GM10266 (cell line): ENCODE measurements around the gene DES.

Experiments used
- DNase-seq: peaks from one replicate; pipeline ENCODE4 v3.0.0; 2012; ENCODE audit errors: extremely low spot score
- CTCF ChIP-seq: IDR thresholded peaks from 2 replicates; pipeline ENCODE4 v1.5.1; 2012; ENCODE audit warnings: mild to moderate bottlenecking, low read depth; ENCODE audit not compliant: control insufficient read depth, insufficient read depth; ENCODE audit errors: missing control alignments

DES gene

GRCh38 chr2:219448776-219449341 is 30.7 kb downstream of the DES start:
- no peak for TF ChIP-seq CTCF
- no peak for DNase-seq

- no peak for TF ChIP-seq CTCF
- no peak for DNase-seq
Measured at GRCh38 chr2:219449609-219450008, 31.4 kb downstream of the DES start.

GRCh38 chr2:219451661-219452360 is 33.6 kb downstream of the DES start:
- no peak for TF ChIP-seq CTCF
- DNase-seq = no peak

GRCh38 chr2:219452361-219453317 is 34.5 kb downstream of the DES start:
- no peak for DNase-seq
- TF ChIP-seq CTCF = no peak

- TF ChIP-seq CTCF = no peak
- no peak for DNase-seq
Measured at GRCh38 chr2:219453671-219454590, 35.8 kb downstream of the DES start.

- TF ChIP-seq CTCF = no peak
Measured at GRCh38 chr2:219455581-219455980, 37.4 kb downstream of the DES start.

More at GRCh38 chr2:219455581-219455980, 37.4 kb downstream of the DES start:
- no peak for DNase-seq
